A549 (cell line): ENCODE measurements around the gene ZNF428. TPM values are rescaled to one million over a fixed set of nuclear protein-coding genes. Genes with fewer than 3 reads are reported as not detected.

ENCODE experiments used
- ATOH8 ChIP-seq: fragments of 250-450 bp; sonication (Bioruptor Pico); IDR thresholded peaks from 2 replicates; pipeline ENCODE4 v1.5.0; 2020; ENCODE audit warnings: low read depth, mild to moderate bottlenecking, moderate library complexity
- BCL3 ChIP-seq: fragments of >200 bp; sonication (Bioruptor Twin); formaldehyde crosslinking; IDR thresholded peaks from 3 replicates; pipeline ENCODE4 v1.6.1; 2016
- BHLHE40 ChIP-seq: IDR thresholded peaks from 2 replicates; pipeline ENCODE4 v1.6.1; 2012; ENCODE audit warnings: low read depth, low read length, inconsistent platforms
- CBX2 ChIP-seq: fragments of 200-600 bp; sonication (generic); IDR thresholded peaks from 2 replicates; pipeline ENCODE4 v1.6.1; 2016; ENCODE audit warnings: low read depth, mild to moderate bottlenecking, borderline replicate concordance
- CBX8 ChIP-seq: fragments of 200-600 bp; sonication (generic); IDR thresholded peaks from 2 replicates; pipeline ENCODE4 v1.6.1; 2016
- EHMT2 ChIP-seq: fragments of 200-600 bp; sonication (generic); IDR thresholded peaks from 2 replicates; pipeline ENCODE4 v1.6.1; 2016; ENCODE audit warnings: antibody characterized with exemption, low read depth, mild to moderate bottlenecking, moderate library complexity
- EP300 ChIP-seq, 2 experiments: fragments of >200 bp; sonication (Bioruptor Twin); formaldehyde crosslinking; IDR thresholded peaks; 2 replicates in 1 of 2; 3 replicates in 1 of 2; pipeline ENCODE4 v1.6.1; 2016 to 2017
- FOSB ChIP-seq: fragments of 250-450 bp; sonication (Bioruptor Pico); IDR thresholded peaks from 2 replicates; pipeline ENCODE4 v1.5.0; 2020; ENCODE audit warnings: mild to moderate bottlenecking, moderate library complexity
- FOXS1 ChIP-seq: fragments of 250-450 bp; sonication (Bioruptor Pico); IDR thresholded peaks from 2 replicates; pipeline ENCODE4 v1.5.0; 2020; ENCODE audit warnings: mild to moderate bottlenecking, moderate library complexity
- GATA3 ChIP-seq: IDR thresholded peaks from 2 replicates; pipeline ENCODE4 v1.6.1; 2012; ENCODE audit warnings: borderline replicate concordance
- HES2 ChIP-seq: fragments of >200 bp; sonication (Bioruptor Twin); formaldehyde crosslinking; IDR thresholded peaks from 2 replicates; pipeline ENCODE4 v1.6.1; 2016
- HEYL ChIP-seq: fragments of 250-450 bp; sonication (Bioruptor Pico); IDR thresholded peaks from 2 replicates; pipeline ENCODE4 v1.8.0; 2021; ENCODE audit warnings: mild to moderate bottlenecking, moderate library complexity
- HMGXB4 ChIP-seq: fragments of 250-450 bp; sonication (Bioruptor Pico); IDR thresholded peaks from 2 replicates; pipeline ENCODE4 v1.5.0; 2021; ENCODE audit warnings: mild to moderate bottlenecking, moderate library complexity, borderline replicate concordance
- JUN ChIP-seq, 2 experiments: fragments of >200 bp; sonication (Bioruptor Twin); formaldehyde crosslinking; IDR thresholded peaks; 2 replicates in 1 of 2; 3 replicates in 1 of 2; pipeline ENCODE4 v1.6.1; 2016 to 2017
- KDM1A ChIP-seq: fragments of 200-600 bp; sonication (generic); IDR thresholded peaks from 2 replicates; pipeline ENCODE4 v1.6.1; 2016; ENCODE audit warnings: low read depth, mild to moderate bottlenecking
- MAFK ChIP-seq: fragments of 450-650 bp; IDR thresholded peaks from 2 replicates; pipeline ENCODE4 v1.6.1; 2014; ENCODE audit not compliant: partially characterized antibody
- MAX ChIP-seq: IDR thresholded peaks from 2 replicates; pipeline ENCODE4 v1.6.1; 2012
- MAZ ChIP-seq: fragments of 150-350 bp; IDR thresholded peaks from 2 replicates; pipeline ENCODE4 v1.6.1; 2014; ENCODE audit warnings: antibody characterized with exemption, low read depth, low read length, borderline replicate concordance
- MYC ChIP-seq: IDR thresholded peaks from 2 replicates; pipeline ENCODE4 v1.6.1; 2012; ENCODE audit warnings: mild to moderate bottlenecking, inconsistent platforms, low read length, improper control_type of control experiment, borderline replicate concordance
- NFE2L2 ChIP-seq: fragments of 150-350 bp; conservative IDR thresholded peaks from 2 replicates; pipeline ENCODE4 v1.6.1; 2014; ENCODE audit warnings: low read length
- NPAS2 ChIP-seq: fragments of 250-450 bp; sonication (Bioruptor Pico); IDR thresholded peaks from 2 replicates; pipeline ENCODE4 v1.8.0; 2022; ENCODE audit warnings: mild to moderate bottlenecking, moderate library complexity, borderline replicate concordance
- PHF8 ChIP-seq: fragments of 200-600 bp; sonication (generic); IDR thresholded peaks from 2 replicates; pipeline ENCODE4 v1.6.1; 2016; ENCODE audit warnings: low read depth, mild to moderate bottlenecking, antibody characterized with exemption, moderate library complexity, borderline replicate concordance
- POLR2A ChIP-seq: IDR thresholded peaks from 2 replicates; pipeline ENCODE4 v1.6.1; 2012; ENCODE audit warnings: mild to moderate bottlenecking, low read length
- POLR2AphosphoS2 ChIP-seq: conservative IDR thresholded peaks from 2 replicates; pipeline ENCODE4 v1.6.1; 2012; ENCODE audit warnings: low read length, improper control_type of control experiment, inconsistent platforms
- RAD21 ChIP-seq, 2 experiments: fragments of >200 bp in 1 of 2; sonication (Bioruptor Twin) in 1 of 2; formaldehyde crosslinking in 1 of 2; IDR thresholded peaks in 1 of 2; conservative IDR thresholded peaks in 1 of 2; 2 replicates in 1 of 2; 3 replicates in 1 of 2; pipeline ENCODE4 v1.6.1; 2012 to 2018; ENCODE audit warnings: inconsistent platforms in 1 of 2
- RARB ChIP-seq: fragments of 250-450 bp; sonication (Bioruptor Pico); IDR thresholded peaks from 2 replicates; pipeline ENCODE4 v1.8.0; 2021; ENCODE audit warnings: mild to moderate bottlenecking, moderate library complexity
- RFX5 ChIP-seq: fragments of 450-650 bp; IDR thresholded peaks from 2 replicates; pipeline ENCODE4 v1.7.1; 2014; ENCODE audit warnings: antibody characterized with exemption, mild to moderate bottlenecking, moderate library complexity
- SMC3 ChIP-seq: fragments of >200 bp; sonication (Bioruptor Twin); formaldehyde crosslinking; IDR thresholded peaks from 3 replicates; pipeline ENCODE4 v1.6.1; 2018; ENCODE audit warnings: inconsistent platforms
- SREBF2 ChIP-seq: fragments of 450-650 bp; IDR thresholded peaks from 2 replicates; pipeline ENCODE4 v1.6.1; 2014; ENCODE audit warnings: mild to moderate bottlenecking, moderate library complexity
- TFCP2L1 ChIP-seq: fragments of 250-450 bp; sonication (Bioruptor Pico); IDR thresholded peaks from 2 replicates; pipeline ENCODE4 v1.5.0; 2021; ENCODE audit warnings: mild to moderate bottlenecking
- ZC3H11A ChIP-seq: fragments of 450-650 bp; IDR thresholded peaks from 2 replicates; pipeline ENCODE4 v1.6.1; 2014; ENCODE audit warnings: antibody characterized with exemption, mild to moderate bottlenecking
- ZFP36 ChIP-seq: fragments of 450-650 bp; IDR thresholded peaks from 2 replicates; pipeline ENCODE4 v1.6.1; 2014; ENCODE audit warnings: borderline replicate concordance; ENCODE audit not compliant: partially characterized antibody
- ZNF302 ChIP-seq: fragments of 250-450 bp; sonication (Bioruptor Pico); IDR thresholded peaks from 2 replicates; pipeline ENCODE4 v1.9.0; 2021; ENCODE audit warnings: inconsistent platforms, mild to moderate bottlenecking, moderate library complexity
- ZSCAN20 ChIP-seq: fragments of 250-450 bp; sonication (Bioruptor Pico); IDR thresholded peaks from 2 replicates; pipeline ENCODE4 v1.8.0; 2022; ENCODE audit warnings: mild to moderate bottlenecking, moderate library complexity
- polyA plus RNA-seq, 4 experiments: library from polyadenylated mRNA; depleted of rRNA in 3 of 4; stranded (reverse); fragments of >200 nt; fragmentation: RNase III in 1 of 4; extraction: RNeasy Plus Mini Kit Qiagen cat#74134 plus additional on column Dnase treatment in 1 of 4; gene quantifications; 2 replicates in 3 of 4; 3 replicates in 1 of 4; pipeline ENCODE4 v1.2.3, GENCODE V29; 2011 to 2017

Gene ZNF428
- polyA plus RNA-seq, 2 of the 4 experiments (the other 2 are of a cell fraction), result 22.9 to 52.4 TPM

GRCh38 chr19:43595999-43596841 lies 23.2 kb downstream of the ZNF428 start, which contains the start of the genes IRGQ and ZNF576 (continued):
- TF ChIP-seq HMGXB4 (no peak), RAD21 (conservative IDR thresholded peaks at IDR 0.05 in 1 of 2, IDR thresholded peaks at IDR 0.05 in 1 of 2) (peak; percentile 13 to 36; a peak in 4 of 5 replicates), CBX8 (no peak), HES2 (no peak), PHF8 (peak; percentile 73; the same call in 1 of the 2 replicates), CBX2 (no peak), MAX (peak; percentile 54; the same call in 1 of the 2 replicates), GATA3 (0 out of 2 replicates have a peak, but pooled peaks have one; percentile 6), POLR2AphosphoS2 (no peak), KDM1A (no peak), MAFK (no peak), JUN (IDR thresholded peaks at IDR 0.05) (peak; percentile 96 to 99; a peak in 4 of 5 replicates), POLR2A (peak; percentile 78), BHLHE40 (no peak), EP300 (IDR thresholded peaks at IDR 0.05) (no peak), BCL3 (peak; percentile 37; the same call in 2 of the 3 replicates), RARB (CRISPR knock-in tag) (no peak), EHMT2 (no peak), FOSB (CRISPR knock-in tag) (peak; percentile 26; the same call in 1 of the 2 replicates), TFCP2L1 (CRISPR knock-in tag) (no peak), MYC (no peak; the same call in 1 of the 2 replicates), ZNF302 (CRISPR knock-in tag) (no peak), HEYL (CRISPR knock-in tag) (no peak), ZFP36 (no peak), SMC3 (peak; percentile 39; the same call in 1 of the 3 replicates), FOXS1 (no peak), MAZ (no peak), ATOH8 (CRISPR knock-in tag) (no peak), ZSCAN20 (no peak), NFE2L2 (no peak), NPAS2 (no peak), SREBF2 (no peak), ZC3H11A (no peak), RFX5 (0 out of 2 replicates have a peak, but pooled peaks have one; percentile 35)
- TF ChIP-seq, all 56 proteins: peak for 15
